K562 (cell line): Measurements from ENCODE around the gene ASCC3. TPM values are rescaled to one million over a fixed set of nuclear protein-coding genes. Genes with fewer than 3 reads are reported as not detected.
"Not testable (repeated sequence)": the region's sequence is repeated elsewhere in the genome, so short reads cannot be mapped to it uniquely, and the experiment has no call there.

ENCODE experiments used
- ATAC-seq: fragments of 200-7000 bp; cut with Tn5 transposase; 3 replicates; pipeline ENCODE4 v1.9.1; 2020; ENCODE audit warnings: moderate library complexity
- BruUV-seq: library from RNA; stranded (reverse); fragments of 400-500 nt; replicated peaks from 2 replicates; lab custom pipeline; 2021; lab: Mats Ljungman, UMichigan
- CTCF ChIA-PET: fragments of 300-600 bp; formaldehyde crosslinking; extraction: SDS; loops from one replicate; lab custom pipeline; 2021; ENCODE audit warnings: low intra/inter-chr PET ratio; lab: Yijun Ruan, JAX
- POLR2A ChIA-PET: fragments of 300-600, 350-650 bp; sonication (Branson Sonifier 250); formaldehyde crosslinking; extraction: SDS; loops from one replicate; lab custom pipeline; 2021; ENCODE audit warnings: antibody characterized with exemption, inconsistent platforms; lab: Yijun Ruan, JAX
- DNase-seq, 4 experiments: peaks; one replicate each; pipeline versions ENCODE4 v3.0.0 to v3.0.0-alpha.2; 2011 to 2018; ENCODE audit warnings: low spot score in 3 of 4, mixed read lengths in 3 of 4; ENCODE audit errors: extremely low read depth in 1 of 4
- FAIRE-seq: peaks from 2 replicates; lab custom pipeline; 2011; peaks lifted over from hg19 to GRCh38; lab: Jason Lieb, UNC
- H2AFZ ChIP-seq: 2 replicates; pipeline ENCODE4 v1.6.0; 2011; ENCODE audit warnings: low read depth, low read length, control low read depth, inconsistent platforms
- H3K27ac ChIP-seq: fragments of 200-600 bp; 3 replicates; pipeline ENCODE4 v1.8.0; 2011; ENCODE audit warnings: low read depth, mild to moderate bottlenecking, control low read depth, inconsistent platforms, low read length, moderate library complexity, mixed read lengths; ENCODE audit errors: extremely low read depth
- H3K27me3 ChIP-seq, 2 experiments: fragments of 300-600 bp in 1 of 2; 2 replicates in 1 of 2; 3 replicates in 1 of 2; pipeline versions ENCODE4 v1.6.0 to v1.8.0; 2011; ENCODE audit warnings: inconsistent platforms in 2 of 2, low read length in 2 of 2, mild to moderate bottlenecking in 1 of 2, mixed read lengths in 1 of 2, moderate library complexity in 1 of 2; ENCODE audit not compliant: control insufficient read depth in 2 of 2, insufficient read depth in 2 of 2
- H3K36me3 ChIP-seq: fragments of 300-600 bp; 3 replicates; pipeline ENCODE4 v1.8.0; 2011; ENCODE audit warnings: mild to moderate bottlenecking, low read length, inconsistent platforms; ENCODE audit not compliant: control insufficient read depth, insufficient read depth
- H3K4me1 ChIP-seq, 2 experiments: fragments of 200-600 bp in 1 of 2; replicated peaks in 1 of 2; 2 replicates in 1 of 2; 3 replicates in 1 of 2; pipeline versions ENCODE4 v1.5.1 to v1.8.0; 2011; ENCODE audit warnings: inconsistent platforms in 2 of 2, low read length in 2 of 2, mild to moderate bottlenecking in 1 of 2, mixed read lengths in 1 of 2, moderate library complexity in 1 of 2; ENCODE audit not compliant: control insufficient read depth in 2 of 2, insufficient read depth in 2 of 2
- H3K4me2 ChIP-seq: 2 replicates; pipeline ENCODE4 v1.6.1; 2011; ENCODE audit warnings: low read length, control low read depth, inconsistent platforms, mixed read lengths; ENCODE audit not compliant: insufficient read depth
- H3K4me3 ChIP-seq: fragments of 200-600 bp; sonication (generic), shearing (Covaris generic); 2 replicates; pipeline ENCODE4 v1.5.1; 2016; ENCODE audit warnings: control low read depth, inconsistent platforms
- H3K79me2 ChIP-seq: fragments of 200-600 bp; 3 replicates; pipeline ENCODE4 v1.8.0; 2011; ENCODE audit warnings: low read length, inconsistent platforms; ENCODE audit not compliant: control insufficient read depth, insufficient read depth
- H3K9ac ChIP-seq, 2 experiments: 2 replicates each; pipeline versions ENCODE4 v1.6.0 to v1.6.1; 2011; ENCODE audit warnings: low read depth in 2 of 2, low read length in 2 of 2, control low read depth in 1 of 2, inconsistent platforms in 1 of 2, mild to moderate bottlenecking in 1 of 2, mixed read lengths in 1 of 2; ENCODE audit not compliant: insufficient read depth in 1 of 2
- H3K9me1 ChIP-seq: one replicate; pipeline ENCODE4 v1.6.0; 2011; ENCODE audit warnings: inconsistent platforms, mild to moderate bottlenecking, low read length, moderate library complexity; ENCODE audit not compliant: control insufficient read depth, insufficient read depth
- H3K9me3 ChIP-seq: replicated peaks from 2 replicates; pipeline ENCODE4 v1.5.1; 2011; ENCODE audit warnings: low read depth, low read length, inconsistent platforms; ENCODE audit not compliant: control insufficient read depth, insufficient read depth
- H4K20me1 ChIP-seq: replicated peaks from 2 replicates; pipeline ENCODE4 v1.6.1; 2011; ENCODE audit warnings: low read length, inconsistent platforms, mixed read lengths; ENCODE audit not compliant: control insufficient read depth, insufficient read depth
- CAMTA2 ChIP-seq: fragments of 250-450 bp; sonication (Bioruptor Pico); conservative IDR thresholded peaks from 2 replicates; pipeline ENCODE4 v1.5.1; 2022
- ETS2 ChIP-seq: IDR thresholded peaks from 2 replicates; pipeline ENCODE4 v1.6.1; 2016; ENCODE audit warnings: borderline replicate concordance, missing genetic modification characterization, mild to moderate bottlenecking, moderate library complexity, missing compliant biosample characterization; ENCODE audit not compliant: poor library complexity, severe bottlenecking
- MEIS2 ChIP-seq: fragments of 450-650 bp; IDR thresholded peaks from 2 replicates; pipeline ENCODE4 v1.6.1; 2014; ENCODE audit warnings: mild to moderate bottlenecking; ENCODE audit not compliant: partially characterized antibody
- NCOA2 ChIP-seq, 2 experiments: fragments of 450-650 bp; IDR thresholded peaks; 2 replicates each; pipeline ENCODE4 v1.6.1; 2018; ENCODE audit warnings: mild to moderate bottlenecking in 2 of 2, moderate library complexity in 1 of 2; ENCODE audit not compliant: partially characterized antibody in 2 of 2
- NR2C1 ChIP-seq, 2 experiments: fragments of 450-650 bp; IDR thresholded peaks; 2 replicates each; pipeline ENCODE4 v1.6.1; 2017; ENCODE audit warnings: mild to moderate bottlenecking in 2 of 2, antibody characterized with exemption in 1 of 2, inconsistent platforms in 1 of 2, missing compliant biosample characterization in 1 of 2, missing genetic modification characterization in 1 of 2
- RBBP5 ChIP-seq: fragments of 200-600 bp; sonication (generic); IDR thresholded peaks from 2 replicates; pipeline ENCODE4 v1.6.1; 2012; ENCODE audit warnings: borderline replicate concordance, mild to moderate bottlenecking, low read length, control low read depth, inconsistent platforms; ENCODE audit not compliant: insufficient read depth, poor library complexity, severe bottlenecking
- TFE3 ChIP-seq: fragments of 450-650 bp; formaldehyde crosslinking; IDR thresholded peaks from 2 replicates; pipeline ENCODE4 v1.4.0; 2020; ENCODE audit warnings: mild to moderate bottlenecking, mixed read lengths
- ZBTB33 ChIP-seq: sonication (generic); formaldehyde crosslinking; IDR thresholded peaks from 2 replicates; pipeline ENCODE4 v1.8.1; 2023; ENCODE audit warnings: mild to moderate bottlenecking, missing genetic modification reagents
- ZFPM2 ChIP-seq: fragments of 250-450 bp; sonication (Bioruptor Pico); IDR thresholded peaks from 2 replicates; pipeline ENCODE4 v1.5.1; 2022; ENCODE audit warnings: mild to moderate bottlenecking
- ZNF316 ChIP-seq: fragments of 450-650 bp; IDR thresholded peaks from 2 replicates; pipeline ENCODE4 v1.6.1; 2016
- ZNF551 ChIP-seq: fragments of 250-450 bp; sonication (Bioruptor Pico); IDR thresholded peaks from 2 replicates; pipeline ENCODE4 v1.5.0; 2021; ENCODE audit warnings: mild to moderate bottlenecking, moderate library complexity
- ZNF561 ChIP-seq: fragments of 450-650 bp; formaldehyde crosslinking; conservative IDR thresholded peaks from 2 replicates; pipeline ENCODE4 v1.4.0; 2020; ENCODE audit warnings: mild to moderate bottlenecking, moderate library complexity
- WGBS: fragments of 100-300 bp; shearing (Covaris generic); methylation state at CpG from one replicate; pipeline ENCODE4 v1.1.6; 2016; ENCODE audit warnings: low coverage, mixed read lengths; ENCODE audit not compliant: insufficient coverage; ENCODE audit errors: missing lambda C conversion rate; 5-methylcytosine and 5-hydroxymethylcytosine counted together
- in situ Hi-C: fragments of 300-500 bp; cut with MboI; formaldehyde crosslinking; loops from 4 replicates; pipeline ENCODE4 v1.15.0; 2018; ENCODE audit warnings: inconsistent platforms, mixed read lengths
- intact Hi-C: fragments of 100-400 bp; cut with micrococcal nuclease; formaldehyde crosslinking; loops from 2 replicates; pipeline ENCODE4 v1.14.2; 2022
- polyA plus RNA-seq, 8 experiments: library from polyadenylated mRNA; depleted of rRNA in 4 of 8; stranded (reverse) in 5 of 8; unstranded in 3 of 8; fragments of >200 nt; fragmentation: Nextera tagmentation in 2 of 8; fragmentation: Illumina TruSeq in 1 of 8; extraction: Ambion mirVana in 2 of 8; extraction: Trizol in 1 of 8; gene quantifications; 2 replicates each; pipeline versions ENCODE4 v1.2.1 to v1.2.3, GENCODE V29; 2011 to 2014; ENCODE audit warnings: inconsistent platforms in 1 of 8, missing spikeins in 1 of 8
- total RNA-seq, 7 experiments: library from RNA; depleted of rRNA in 6 of 7; stranded (reverse); fragments of >200 nt in 6 of 7; fragmentation: Illumina TruSeq in 2 of 7; extraction: Trizol in 2 of 7; gene quantifications; 2 replicates each; pipeline versions ENCODE4 v1.2.1 to v1.2.3, GENCODE V29; 2011 to 2021; ENCODE audit warnings: low replicate concordance in 1 of 7

Gene ASCC3
- total and polyA plus RNA-seq, 9 of the 15 experiments (the other 6 are each of a cell fraction or from before 2014, with no cell fraction given) = 16.1 to 56.1 (median 33.9) TPM

- H4K20me1 ChIP-seq, BruUV-seq, in situ Hi-C loops, DNase-seq, H3K9me3 ChIP-seq, H3K4me3 ChIP-seq, H3K9me1 ChIP-seq, H3K4me1 ChIP-seq, FAIRE-seq, intact Hi-C loops, H3K9ac ChIP-seq, H3K27ac ChIP-seq, CTCF ChIA-PET, H3K27me3 ChIP-seq, POLR2A ChIA-PET, H2AFZ ChIP-seq, H3K4me2 ChIP-seq, H3K36me3 ChIP-seq, ATAC-seq: not testable (repeated sequence)
- H3K79me2 ChIP-seq = peaks cover 14% of the 10 kb centered on the region; the same call in 2 of the 3 replicates
- TF ChIP-seq ZBTB33 = peak; percentile 34; the same call in 1 of the 2 replicates
- WGBS = 97% methylated on average over 11 of the region's 27 CpGs
Observed at GRCh38 chr6:100829077-100829595, 52.0 kb downstream of the ASCC3 start.

- Histone ChIP-seq H3K36me3 (no peaks in the 10 kb centered on the region), H3K79me2 (peaks cover 9% of the 10 kb centered on the region), H3K27ac (no peak overlapping the region), H3K9me1 (no peaks in the 10 kb centered on the region), H3K4me1 (no peaks in the 10 kb centered on the region), H3K4me3 (no peak overlapping the region), H3K4me2 (no peak overlapping the region), H4K20me1 (no peaks in the 10 kb centered on the region), H2AFZ (no peak overlapping the region), H3K9me3 (no peaks in the 10 kb centered on the region), H3K9ac (no peak overlapping the region), H3K27me3 (no peaks in the 10 kb centered on the region)
- intact Hi-C loops = no loop called here
- no TSS peak for BruUV-seq
- WGBS = 84% methylated on average over 4 of the region's 5 CpGs
- CTCF ChIA-PET = no interaction called here
- DNase-seq (no peak), FAIRE-seq (no peak), ATAC-seq (no peak)
- in situ Hi-C loops = no loop called here
- POLR2A ChIA-PET = interaction anchor here (1.1 kb wide), 1 partner anchor 8 kb away, joined by 3 read pairs; no protein-coding TSS in a partner anchor
- no peak for TF ChIP-seq NR2C1 (IDR thresholded peaks at IDR 0.05)
- TF ChIP-seq NR2C1 (tag; IDR thresholded peaks at IDR 0.05) = no peak
- TF ChIP-seq TFE3 (CRISPR knock-in tag) = no peak
- TF ChIP-seq ZNF316 = no peak
- TF ChIP-seq ZFPM2 (CRISPR knock-in tag) = no peak
- no peak for TF ChIP-seq CAMTA2 (CRISPR knock-in tag)
- no peak for TF ChIP-seq NCOA2 (IDR thresholded peaks at IDR 0.05; ENCODE audit: partially characterized antibody in 2 of 2)
- TF ChIP-seq MEIS2 = no peak
- TF ChIP-seq ETS2 (tag) = no peak
- TF ChIP-seq RBBP5 = no peak
- no peak for TF ChIP-seq ZNF551 (CRISPR knock-in tag)
- no peak for TF ChIP-seq ZNF561
Observed at GRCh38 chr6:100823041-100823440, 58.1 kb downstream of the ASCC3 start.
